ENCODE results near the gene NOTCH1. TPM values are rescaled to one million over a fixed set of nuclear protein-coding genes. Genes with fewer than 3 reads are reported as not detected.

The NOTCH1 gene
- total and polyA plus RNA-seq, 11 donors: 8.0 to 47.3 (median 20.3) TPM

GRCh38 chr9:136541709-136542108, 4.1 kb downstream of the NOTCH1 start:
- Histone ChIP-seq H3K27ac (peak overlapping the region; percentile 3 to 97 (median 85)), H3K4me3 (peak overlapping the region in 5 of 12 donors; percentile 31 to 100 (median 44)), H3K4me1 (peaks cover 15 to 86% (median 67%) of the 10 kb centered on the region in 12 donors), H3K36me3 (peaks cover 0 to 49% (median 13%) of the 10 kb centered on the region in 9 donors), H3K9me3 (no peaks in the 10 kb centered on the region), H3K27me3 (no peaks in the 10 kb centered on the region)
- ATAC-seq (no peak), DNase-seq (no peak)
- TF ChIP-seq POLR2A (IDR thresholded peaks at IDR 0.05) (no peak), CTCF (IDR thresholded peaks at IDR 0.05) (no peak)
- 70 to 91% (median 78%) methylated on average over 11 to 16 of the region's 16 CpGs for WGBS, 4 donors
- intact Hi-C loops (cut with DNase I): loop anchor here in 9 of 10 donors (5.0 to 10.0 kb wide), 7 partner anchors 44 to 86 kb away; partner anchors contain the start of gene SEC16A (in 2 of the 9)

- intact Hi-C loops (cut with DNase I): loop anchor here in 9 of 10 donors (5.0 to 10.0 kb wide), 7 partner anchors 44 to 86 kb away; partner anchors contain the start of gene SEC16A (in 2 of the 9)
- H3K27me3 ChIP-seq: no peaks in the 10 kb centered on the region
- no peak for TF ChIP-seq POLR2A (IDR thresholded peaks at IDR 0.05)
- TF ChIP-seq CTCF (IDR thresholded peaks at IDR 0.05): no peak
- no peak for ATAC-seq
- peak overlapping the region in 5 of 12 donors; percentile 31 to 100 (median 50) for H3K4me3 ChIP-seq
- peaks cover 20 to 86% (median 69%) of the 10 kb centered on the region in 12 donors for H3K4me1 ChIP-seq
- peaks cover 0 to 52% (median 13%) of the 10 kb centered on the region in 9 donors for H3K36me3 ChIP-seq
- H3K9me3 ChIP-seq: no peaks in the 10 kb centered on the region
- no peak for DNase-seq
- 71 to 76% (median 73%) methylated on average over 6 to 9 of the region's 9 CpGs for WGBS, 4 donors
- H3K27ac ChIP-seq: peak overlapping the region; percentile 3 to 97 (median 85)
Measured at GRCh38 chr9:136541179-136541578, 4.7 kb downstream of the NOTCH1 start.

DNA sequence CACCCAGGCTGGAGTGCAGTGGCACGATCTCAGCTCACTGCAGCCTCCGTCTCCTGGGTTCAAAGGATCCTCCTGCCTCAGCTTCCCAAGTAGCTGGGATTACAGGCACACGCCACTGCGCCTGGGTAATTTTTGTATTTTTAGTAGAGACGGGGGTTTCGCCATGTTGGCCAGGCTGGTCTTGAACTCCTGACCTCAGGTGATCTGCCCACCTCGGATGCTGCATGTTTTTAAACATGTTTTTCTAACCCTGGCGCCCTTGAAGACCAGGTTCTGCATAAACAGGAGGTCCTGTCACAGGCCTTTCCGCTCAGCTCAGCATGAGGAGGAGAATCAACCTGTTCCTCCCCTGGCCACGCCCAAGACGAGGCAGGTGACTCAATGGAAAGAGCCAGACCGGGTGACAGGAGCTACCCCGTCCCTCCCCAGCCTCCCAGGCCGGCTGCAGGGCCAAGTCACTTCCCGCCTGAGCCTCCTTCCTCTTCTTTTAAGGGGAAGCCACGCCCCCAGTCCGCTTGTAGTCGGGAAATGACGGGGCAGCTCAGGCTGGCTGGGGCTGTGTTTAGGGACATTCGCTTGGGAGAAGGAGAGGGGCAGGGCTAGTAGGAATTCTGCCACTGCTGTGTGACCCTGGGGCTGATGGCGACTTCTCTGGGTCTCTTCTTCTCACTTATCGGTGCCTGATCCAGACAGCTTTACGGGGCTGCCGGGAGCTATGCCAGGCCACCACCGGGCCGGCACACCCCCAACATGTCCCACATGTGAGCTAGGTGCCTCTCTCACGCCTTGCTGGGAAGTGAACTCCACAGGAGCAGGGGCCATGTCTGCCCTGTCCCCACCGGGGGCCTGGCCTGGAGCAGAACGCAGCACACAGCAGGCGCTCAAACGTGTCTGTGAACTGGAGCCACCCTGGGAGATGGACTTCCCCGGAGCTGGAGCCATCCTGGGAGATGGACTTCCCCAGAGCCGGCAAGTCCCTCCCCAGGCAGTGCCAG, 6.1 kb downstream of the NOTCH1 start:
- H3K36me3 ChIP-seq: peaks cover 0 to 52% (median 13%) of the 10 kb centered on the region in 9 donors
- TF ChIP-seq CTCF (IDR thresholded peaks at IDR 0.05) (no peak), POLR2A (IDR thresholded peaks at IDR 0.05) (peak in 1 of 2 donors; percentile 55)
- no peaks in the 10 kb centered on the region for H3K27me3 ChIP-seq
- intact Hi-C loops (cut with DNase I): loop anchor here in 9 of 10 donors (5.0 to 10.0 kb wide), 7 partner anchors 42 to 88 kb away; partner anchors contain the start of gene SEC16A (in 2 of the 9)
- H3K4me1 ChIP-seq: peaks cover 26 to 94% (median 77%) of the 10 kb centered on the region in 12 donors
- no peaks in the 10 kb centered on the region for H3K9me3 ChIP-seq
- DNase-seq (peak; percentile 94 to 96 (median 94)), ATAC-seq (peak; percentile 77 to 89 (median 82))
- 47 to 61% (median 53%) methylated on average over 31 to 33 of the region's 33 CpGs for WGBS, 4 donors
- peak overlapping the region; percentile 66 to 97 (median 86) for H3K27ac ChIP-seq
- H3K4me3 ChIP-seq: peak overlapping the region in 9 of 12 donors; percentile 27 to 51 (median 41)
